Caco-2 (cell line): Measurements from ENCODE around the gene TMEM131L. TPM values are rescaled to one million over a fixed set of nuclear protein-coding genes. Genes with fewer than 3 reads are reported as not detected.

Source experiments
- BruUV-seq: library from RNA; stranded (reverse); fragments of 400-500 nt; replicated peaks from 2 replicates; lab custom pipeline; 2021; lab: Mats Ljungman, UMichigan
- CTCF ChIA-PET: fragments of 300-600 bp; sonication (Branson Sonifier 250); formaldehyde crosslinking; loops from one replicate; lab custom pipeline; 2022; ENCODE audit warnings: antibody characterized with exemption; lab: Charles Lee
- POLR2A ChIA-PET: fragments of 300-600 bp; sonication (Branson Sonifier 250); formaldehyde crosslinking; loops from one replicate; lab custom pipeline; 2022; ENCODE audit warnings: antibody characterized with exemption; lab: Charles Lee
- DNase-seq, 2 experiments: peaks; one replicate each; pipeline versions ENCODE4 v3.0.0 to v3.0.0-alpha.2; 2020 to 2022
- H3K27me3 ChIP-seq: replicated peaks from 2 replicates; pipeline ENCODE4 v1.6.0; 2011; ENCODE audit warnings: low read length; ENCODE audit not compliant: control insufficient read depth, insufficient read depth
- H3K36me3 ChIP-seq: 2 replicates; pipeline ENCODE4 v1.5.1; 2011; ENCODE audit warnings: low read length; ENCODE audit not compliant: control insufficient read depth, insufficient read depth
- H3K4me1 ChIP-seq: fragments of 250-450 bp; sonication (Bioruptor Pico); 2 replicates; pipeline ENCODE4 v1.5.1; 2020; ENCODE audit warnings: mild to moderate bottlenecking
- H3K4me3 ChIP-seq: 2 replicates; pipeline ENCODE4 v1.5.1; 2011; ENCODE audit warnings: low read depth, mild to moderate bottlenecking, control low read depth, low read length
- H3K9me3 ChIP-seq: fragments of 250-450 bp; sonication (Bioruptor Pico); 2 replicates; pipeline ENCODE4 v1.5.1; 2020; ENCODE audit warnings: mild to moderate bottlenecking, moderate library complexity
- H3K27ac Mint-ChIP-seq: one replicate; pipeline ENCODE4 v1.8.0; 2022; ENCODE audit warnings: mixed read lengths; ENCODE audit not compliant: unreplicated experiment
- H3K27me3 Mint-ChIP-seq: one replicate; pipeline ENCODE4 v1.8.0; 2022; ENCODE audit warnings: mixed read lengths; ENCODE audit not compliant: insufficient read depth, unreplicated experiment
- H3K36me3 Mint-ChIP-seq: one replicate; pipeline ENCODE4 v1.8.0; 2022; ENCODE audit warnings: mild to moderate bottlenecking, mixed read lengths; ENCODE audit not compliant: insufficient read depth, unreplicated experiment
- H3K4me1 Mint-ChIP-seq: one replicate; pipeline ENCODE4 v1.8.0; 2022; ENCODE audit warnings: low read depth, mixed read lengths; ENCODE audit not compliant: unreplicated experiment
- H3K4me3 Mint-ChIP-seq: one replicate; pipeline ENCODE4 v1.8.0; 2022; ENCODE audit warnings: mild to moderate bottlenecking, moderate library complexity, mixed read lengths; ENCODE audit not compliant: unreplicated experiment
- H3K9me3 Mint-ChIP-seq: one replicate; pipeline ENCODE4 v1.8.0; 2022; ENCODE audit warnings: mixed read lengths; ENCODE audit not compliant: unreplicated experiment
- CTCF ChIP-seq, 2 experiments: fragments of 200-600 bp in 1 of 2; IDR thresholded peaks; 1 replicate in 1 of 2; 2 replicates in 1 of 2; pipeline versions ENCODE4 v1.5.1 to v1.8.0; 2011 to 2022; ENCODE audit warnings: antibody characterized with exemption in 1 of 2, control low read depth in 1 of 2, inconsistent platforms in 1 of 2, low read depth in 1 of 2, low read length in 1 of 2, mild to moderate bottlenecking in 1 of 2, moderate library complexity in 1 of 2; ENCODE audit not compliant: insufficient read depth in 1 of 2, severe bottlenecking in 1 of 2, unreplicated experiment in 1 of 2
- intact Hi-C: fragments of 100-400 bp; cut with micrococcal nuclease; formaldehyde crosslinking; loops from one replicate; pipeline ENCODE4 v1.10.0; 2022; ENCODE audit not compliant: unreplicated experiment
- total RNA-seq: library from RNA; stranded (reverse); gene quantifications from 2 replicates; pipeline ENCODE4 v1.2.3, GENCODE V29; 2022

Gene TMEM131L
- total RNA-seq, 1 experiment from 2014 or later: 20.8 TPM

DNA sequence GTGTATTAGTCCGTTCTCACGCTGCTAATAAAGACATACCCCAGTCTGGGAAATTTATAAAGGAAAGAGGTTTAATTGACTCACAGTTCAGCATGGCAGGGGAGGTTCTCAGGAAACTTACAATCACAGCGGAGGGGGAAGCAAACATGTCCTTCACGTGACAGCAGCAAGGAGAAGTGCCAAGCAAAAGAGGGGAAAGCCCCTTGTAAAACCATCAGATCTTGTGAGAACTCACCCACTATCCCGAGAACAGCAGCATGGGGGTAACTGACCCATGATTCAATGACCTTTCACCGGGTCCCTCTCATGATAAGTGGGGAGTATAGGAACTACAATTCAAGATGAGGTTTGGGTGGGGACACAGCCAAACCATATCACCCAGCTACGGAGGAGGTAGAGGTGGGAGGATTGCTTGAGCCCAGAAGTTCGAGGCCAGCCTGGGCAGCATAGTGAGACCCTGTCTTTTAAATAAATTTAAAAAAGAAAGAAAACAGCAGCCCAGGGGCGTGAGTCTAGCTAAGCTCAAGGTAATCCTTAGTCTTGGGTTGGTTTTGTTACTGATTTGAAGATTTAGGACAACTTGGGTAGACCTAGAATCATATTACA lies 46.4 kb upstream of the TMEM131L start:
- Histone ChIP-seq H3K27me3 (no peaks in the 10 kb centered on the region), H3K9me3 (no peaks in the 10 kb centered on the region), H3K4me1 (no peaks in the 10 kb centered on the region), H3K36me3 (no peaks in the 10 kb centered on the region), H3K4me3 (no peak overlapping the region)
- Mint-ChIP-seq H3K4me1 (no peaks in the 10 kb centered on the region), H3K27me3 (no peaks in the 10 kb centered on the region), H3K36me3 (no peaks in the 10 kb centered on the region), H3K27ac (no peak overlapping the region), H3K4me3 (no peak overlapping the region), H3K9me3 (no peaks in the 10 kb centered on the region)
- no TSS peak for BruUV-seq
- POLR2A ChIA-PET: no interaction called here
- intact Hi-C loops: no loop called here
- DNase-seq: no peak
- CTCF ChIA-PET: no interaction called here
- no peak for TF ChIP-seq CTCF (IDR thresholded peaks at IDR 0.05; ENCODE audit: insufficient read depth in 1 of 2, low read depth in 1 of 2, low read length in 1 of 2, severe bottlenecking in 1 of 2, unreplicated experiment in 1 of 2)

GRCh38 chr4:153420361-153420760 lies 45.8 kb upstream of the TMEM131L start:
- no peak overlapping the region for H3K27ac Mint-ChIP-seq
- CTCF ChIA-PET: no interaction called here
- no peak for DNase-seq
- H3K4me1 Mint-ChIP-seq: no peaks in the 10 kb centered on the region
- no peak overlapping the region for H3K4me3 Mint-ChIP-seq
- H3K27me3 ChIP-seq: no peaks in the 10 kb centered on the region
- TF ChIP-seq CTCF (IDR thresholded peaks at IDR 0.05; ENCODE audit: insufficient read depth in 1 of 2, low read depth in 1 of 2, low read length in 1 of 2, severe bottlenecking in 1 of 2, unreplicated experiment in 1 of 2): no peak
- H3K36me3 ChIP-seq: no peaks in the 10 kb centered on the region
- no peaks in the 10 kb centered on the region for H3K27me3 Mint-ChIP-seq
- POLR2A ChIA-PET: no interaction called here
- intact Hi-C loops: no loop called here
- no peaks in the 10 kb centered on the region for H3K9me3 ChIP-seq
- no TSS peak for BruUV-seq
- H3K4me1 ChIP-seq: no peaks in the 10 kb centered on the region
- H3K9me3 Mint-ChIP-seq: no peaks in the 10 kb centered on the region
- H3K36me3 Mint-ChIP-seq: no peaks in the 10 kb centered on the region
- H3K4me3 ChIP-seq: no peak overlapping the region

- H3K4me1 Mint-ChIP-seq: no peaks in the 10 kb centered on the region
- H3K4me3 ChIP-seq: no peak overlapping the region
- TF ChIP-seq CTCF (IDR thresholded peaks at IDR 0.05; ENCODE audit: insufficient read depth in 1 of 2, low read depth in 1 of 2, low read length in 1 of 2, severe bottlenecking in 1 of 2, unreplicated experiment in 1 of 2): no peak
- DNase-seq: no peak
- no peaks in the 10 kb centered on the region for H3K27me3 ChIP-seq
- no peaks in the 10 kb centered on the region for H3K36me3 ChIP-seq
- ChIA-PET CTCF (no interaction called here), POLR2A (no interaction called here)
- H3K36me3 Mint-ChIP-seq: no peaks in the 10 kb centered on the region
- H3K27me3 Mint-ChIP-seq: no peaks in the 10 kb centered on the region
- BruUV-seq: no TSS peak
- intact Hi-C loops: no loop called here
- no peaks in the 10 kb centered on the region for H3K9me3 ChIP-seq
- no peaks in the 10 kb centered on the region for H3K9me3 Mint-ChIP-seq
- no peaks in the 10 kb centered on the region for H3K4me1 ChIP-seq
- no peak overlapping the region for H3K27ac Mint-ChIP-seq
- no peak overlapping the region for H3K4me3 Mint-ChIP-seq
Observed at GRCh38 chr4:153421941-153422340, 44.2 kb upstream of the TMEM131L start.
